Adrenal gland (tissue), 5 donors: ENCODE data around the gene PTK6.

Source experiments
- CTCF ChIP-seq, 6 experiments: fragments of 450-650 bp in 4 of 6; fragments of 200-600 bp in 2 of 6; sonication (generic) in 1 of 6; IDR thresholded peaks; 1 replicate in 5 of 6; 2 replicates in 1 of 6; pipeline versions ENCODE4 v1.5.1 to v1.8.0; 2016 to 2021; ENCODE audit warnings: antibody characterized with exemption in 6 of 6, mild to moderate bottlenecking in 2 of 6, moderate library complexity in 1 of 6
- POLR2A ChIP-seq, 2 donors: fragments of 450-650 bp; IDR thresholded peaks; one replicate each; pipeline ENCODE4 v1.6.1; 2017; ENCODE audit warnings: antibody characterized with exemption in 2 of 2, mild to moderate bottlenecking in 2 of 2, moderate library complexity in 1 of 2
- donor health status: DM: no; HTN: no; CAD: no.

GRCh38 chr20:63546256-63546955 is 9.2 kb upstream of the PTK6 start:
- TF ChIP-seq POLR2A (IDR thresholded peaks at IDR 0.05), result no peak
- TF ChIP-seq CTCF (IDR thresholded peaks at IDR 0.05), result no peak
